WTC11 (cell line): ENCODE results near the gene CCDC61.

Source experiments
- CTCF ChIP-seq: fragments of 200-600 bp; IDR thresholded peaks from 2 replicates; pipeline ENCODE4 v1.8.0; 2022; ENCODE audit warnings: antibody characterized with exemption
- ETV6 ChIP-seq: sonication (generic); formaldehyde crosslinking; IDR thresholded peaks from 2 replicates; pipeline ENCODE4 v1.8.1; 2022; ENCODE audit warnings: mild to moderate bottlenecking, missing genetic modification reagents
- FOXP4 ChIP-seq: sonication (generic); formaldehyde crosslinking; IDR thresholded peaks from 2 replicates; pipeline ENCODE4 v1.8.0; 2022; ENCODE audit warnings: mild to moderate bottlenecking, missing genetic modification reagents
- MAX ChIP-seq: sonication (generic); formaldehyde crosslinking; IDR thresholded peaks from 2 replicates; pipeline ENCODE4 v1.8.0; 2022; ENCODE audit warnings: mild to moderate bottlenecking, missing genetic modification reagents
- NFYB ChIP-seq: sonication (generic); formaldehyde crosslinking; conservative IDR thresholded peaks from 2 replicates; pipeline ENCODE4 v1.8.0; 2022; ENCODE audit warnings: low read depth, missing genetic modification reagents
- NR3C1 ChIP-seq: sonication (generic); formaldehyde crosslinking; conservative IDR thresholded peaks from 2 replicates; pipeline ENCODE4 v1.8.1; 2023; ENCODE audit warnings: low read depth, mild to moderate bottlenecking, missing genetic modification reagents
- OVOL2 ChIP-seq: fragments of 250-450 bp; sonication (Bioruptor Pico); IDR thresholded peaks from 2 replicates; pipeline ENCODE4 v1.9.0; 2021; ENCODE audit warnings: mild to moderate bottlenecking, borderline replicate concordance
- SMAD4 ChIP-seq: sonication (generic); formaldehyde crosslinking; IDR thresholded peaks from 2 replicates; pipeline ENCODE4 v1.8.0; 2022; ENCODE audit warnings: mild to moderate bottlenecking, missing genetic modification reagents
- USF2 ChIP-seq: sonication (generic); formaldehyde crosslinking; IDR thresholded peaks from 2 replicates; pipeline ENCODE4 v1.8.1; 2023; ENCODE audit warnings: mild to moderate bottlenecking, missing genetic modification reagents, moderate library complexity
- ZBTB43 ChIP-seq: sonication (generic); formaldehyde crosslinking; IDR thresholded peaks from 2 replicates; pipeline ENCODE4 v1.8.1; 2023; ENCODE audit warnings: mild to moderate bottlenecking, missing genetic modification reagents
- ZNF281 ChIP-seq: sonication (generic); formaldehyde crosslinking; IDR thresholded peaks from 2 replicates; pipeline ENCODE4 v1.8.0; 2023; ENCODE audit warnings: mild to moderate bottlenecking, missing genetic modification reagents
- ZNF423 ChIP-seq: fragments of 250-450 bp; sonication (Bioruptor Pico); IDR thresholded peaks from 2 replicates; pipeline ENCODE4 v2.1.2; 2022; ENCODE audit warnings: mild to moderate bottlenecking, moderate library complexity

GRCh38 chr19:45960595-45961235 lies 34.6 kb upstream of the CCDC61 start:
- TF ChIP-seq CTCF (no peak), ZNF423 (CRISPR knock-in tag) (no peak), OVOL2 (CRISPR knock-in tag) (no peak), USF2 (CRISPR knock-in tag) (no peak), MAX (CRISPR knock-in tag) (no peak), ETV6 (no peak), SMAD4 (CRISPR knock-in tag) (no peak), FOXP4 (CRISPR knock-in tag) (no peak), NR3C1 (CRISPR knock-in tag) (no peak), ZNF281 (no peak), ZBTB43 (CRISPR knock-in tag) (no peak), NFYB (CRISPR knock-in tag) (no peak)
